Measurements from ENCODE around the gene MICALL2.

The MICALL2 gene

DNA sequence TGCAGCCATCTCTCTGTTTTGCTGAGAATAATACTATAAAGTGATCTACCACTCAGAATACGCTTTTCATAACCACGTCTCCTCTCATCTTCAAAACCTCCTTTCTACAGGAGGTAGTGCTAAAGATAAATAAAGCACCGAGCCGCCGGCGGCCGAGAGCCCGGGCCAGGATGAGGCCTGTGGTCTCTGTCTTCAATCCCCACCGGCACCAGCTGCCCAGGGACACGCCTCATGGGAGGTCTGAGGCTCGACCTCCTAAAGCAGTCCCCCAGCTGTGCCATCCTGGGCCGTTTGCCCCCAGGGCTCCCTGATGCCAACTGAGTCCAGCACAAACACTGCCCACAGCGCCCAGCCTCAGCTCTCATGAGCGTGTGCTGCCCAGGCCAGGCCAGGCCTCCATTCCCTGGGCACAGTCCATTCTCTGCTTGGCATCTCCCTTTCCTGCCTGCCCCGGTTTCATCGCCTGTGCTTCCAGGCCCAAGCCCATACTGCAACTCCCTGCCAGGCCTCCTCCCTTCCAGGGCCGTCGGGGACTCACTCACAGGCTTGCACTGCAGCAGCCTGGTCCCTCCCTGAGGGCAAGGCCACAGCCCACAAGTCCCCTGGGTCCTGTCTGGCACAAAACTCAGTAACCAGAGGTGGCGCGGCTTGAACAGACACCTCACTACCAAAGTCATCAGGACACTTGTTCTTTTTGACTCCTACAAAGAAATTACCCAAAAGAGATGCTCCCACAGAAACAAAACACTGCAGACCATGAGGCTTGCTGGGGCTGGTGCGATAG is 42.4 kb upstream of the MICALL2 start:
- no peak overlapping the region for H3K4me3 ChIP-seq (ENCODE audit: low read length)

DNA sequence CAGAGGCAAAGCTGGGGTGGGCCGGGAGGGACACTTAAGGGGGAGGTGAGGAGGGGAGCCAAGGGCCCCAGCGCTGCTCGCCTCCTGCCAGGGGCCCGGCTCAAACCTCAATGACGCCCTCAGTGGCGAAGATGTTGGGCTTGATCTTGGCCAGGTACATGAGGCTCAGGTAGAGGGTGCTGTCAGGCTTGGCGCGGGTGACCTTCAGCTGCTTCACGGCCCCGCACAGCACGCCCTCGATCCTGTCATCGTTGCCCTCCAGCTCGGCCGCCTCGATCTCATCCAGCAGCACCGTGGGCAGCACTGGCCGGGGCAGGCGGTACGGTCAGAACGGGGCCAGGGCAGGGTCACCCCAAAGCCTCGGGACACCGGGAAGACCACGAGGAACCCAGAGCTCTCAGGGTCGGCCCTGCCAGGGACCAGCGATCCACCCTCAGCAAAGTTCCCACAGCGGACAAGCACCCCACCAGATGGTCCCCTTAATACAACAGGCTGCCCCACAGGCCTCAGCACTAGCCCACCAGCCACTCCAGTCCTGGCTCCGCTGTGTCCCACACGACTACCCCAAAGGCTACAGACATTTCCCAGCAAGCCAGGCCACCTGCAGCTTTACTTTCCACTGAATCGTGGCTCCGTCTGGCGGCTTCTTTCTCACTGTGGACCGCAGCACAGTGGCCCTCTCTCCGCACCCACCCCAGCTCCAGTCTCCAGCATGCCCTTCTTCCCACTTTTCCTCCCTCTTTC is 41.0 kb upstream of the MICALL2 start:
- no peak for DNase-seq (ENCODE audit: low read depth)
- TF ChIP-seq, protein P1, sequence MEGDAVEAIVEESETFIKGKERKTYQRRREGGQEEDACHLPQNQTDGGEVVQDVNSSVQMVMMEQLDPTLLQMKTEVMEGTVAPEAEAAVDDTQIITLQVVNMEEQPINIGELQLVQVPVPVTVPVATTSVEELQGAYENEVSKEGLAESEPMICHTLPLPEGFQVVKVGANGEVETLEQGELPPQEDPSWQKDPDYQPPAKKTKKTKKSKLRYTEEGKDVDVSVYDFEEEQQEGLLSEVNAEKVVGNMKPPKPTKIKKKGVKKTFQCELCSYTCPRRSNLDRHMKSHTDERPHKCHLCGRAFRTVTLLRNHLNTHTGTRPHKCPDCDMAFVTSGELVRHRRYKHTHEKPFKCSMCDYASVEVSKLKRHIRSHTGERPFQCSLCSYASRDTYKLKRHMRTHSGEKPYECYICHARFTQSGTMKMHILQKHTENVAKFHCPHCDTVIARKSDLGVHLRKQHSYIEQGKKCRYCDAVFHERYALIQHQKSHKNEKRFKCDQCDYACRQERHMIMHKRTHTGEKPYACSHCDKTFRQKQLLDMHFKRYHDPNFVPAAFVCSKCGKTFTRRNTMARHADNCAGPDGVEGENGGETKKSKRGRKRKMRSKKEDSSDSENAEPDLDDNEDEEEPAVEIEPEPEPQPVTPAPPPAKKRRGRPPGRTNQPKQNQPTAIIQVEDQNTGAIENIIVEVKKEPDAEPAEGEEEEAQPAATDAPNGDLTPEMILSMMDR (conservative IDR thresholded peaks at IDR 0.05; ENCODE audit: low read depth, low read length) = no peak
- H3K4me3 ChIP-seq (ENCODE audit: low read length) = no peak overlapping the region

More for the DNA sequence above, 42.4 kb upstream of the MICALL2 start:
- TF ChIP-seq, protein P1 (conservative IDR thresholded peaks at IDR 0.05; ENCODE audit: low read depth, low read length) = no peak
- DNase-seq (ENCODE audit: low read depth) = no peak

DNA sequence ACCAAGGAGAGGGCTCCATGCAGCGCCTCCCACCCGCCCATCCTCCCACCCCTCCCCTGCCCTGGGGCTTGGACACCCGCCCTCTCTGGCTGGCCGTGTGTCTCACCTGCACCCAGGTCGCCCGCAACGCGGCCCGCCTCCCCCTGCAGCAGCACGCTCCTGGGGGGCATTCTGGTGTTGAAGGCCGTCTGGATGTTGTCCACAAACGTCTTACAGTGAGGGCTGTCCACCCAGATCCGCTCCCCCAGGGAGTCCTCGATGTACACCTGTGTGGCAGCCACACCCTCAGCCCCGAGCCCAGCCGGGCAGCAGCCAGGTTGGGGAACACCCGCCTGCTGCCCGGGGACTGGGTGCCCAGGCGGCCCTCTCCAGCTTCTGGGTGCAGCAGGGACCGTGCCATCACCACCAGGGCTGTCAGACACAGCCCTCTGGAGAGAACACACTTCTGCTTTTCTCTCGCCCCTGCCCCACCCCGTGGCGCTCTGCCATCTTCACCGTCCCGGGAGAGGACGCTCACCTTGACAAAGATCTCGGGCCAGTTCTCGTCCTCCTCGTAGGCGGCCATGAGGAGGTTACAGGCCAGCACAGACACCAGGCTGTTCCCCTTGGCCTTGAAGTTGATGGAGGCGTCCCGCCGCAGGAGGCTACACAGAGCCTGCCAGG is 40.2 kb upstream of the MICALL2 start:
- TF ChIP-seq, protein P1 (conservative IDR thresholded peaks at IDR 0.05; ENCODE audit: low read depth, low read length) = no peak
- no peak overlapping the region for H3K4me3 ChIP-seq (ENCODE audit: low read length)
- no peak for DNase-seq (ENCODE audit: low read depth)

DNA sequence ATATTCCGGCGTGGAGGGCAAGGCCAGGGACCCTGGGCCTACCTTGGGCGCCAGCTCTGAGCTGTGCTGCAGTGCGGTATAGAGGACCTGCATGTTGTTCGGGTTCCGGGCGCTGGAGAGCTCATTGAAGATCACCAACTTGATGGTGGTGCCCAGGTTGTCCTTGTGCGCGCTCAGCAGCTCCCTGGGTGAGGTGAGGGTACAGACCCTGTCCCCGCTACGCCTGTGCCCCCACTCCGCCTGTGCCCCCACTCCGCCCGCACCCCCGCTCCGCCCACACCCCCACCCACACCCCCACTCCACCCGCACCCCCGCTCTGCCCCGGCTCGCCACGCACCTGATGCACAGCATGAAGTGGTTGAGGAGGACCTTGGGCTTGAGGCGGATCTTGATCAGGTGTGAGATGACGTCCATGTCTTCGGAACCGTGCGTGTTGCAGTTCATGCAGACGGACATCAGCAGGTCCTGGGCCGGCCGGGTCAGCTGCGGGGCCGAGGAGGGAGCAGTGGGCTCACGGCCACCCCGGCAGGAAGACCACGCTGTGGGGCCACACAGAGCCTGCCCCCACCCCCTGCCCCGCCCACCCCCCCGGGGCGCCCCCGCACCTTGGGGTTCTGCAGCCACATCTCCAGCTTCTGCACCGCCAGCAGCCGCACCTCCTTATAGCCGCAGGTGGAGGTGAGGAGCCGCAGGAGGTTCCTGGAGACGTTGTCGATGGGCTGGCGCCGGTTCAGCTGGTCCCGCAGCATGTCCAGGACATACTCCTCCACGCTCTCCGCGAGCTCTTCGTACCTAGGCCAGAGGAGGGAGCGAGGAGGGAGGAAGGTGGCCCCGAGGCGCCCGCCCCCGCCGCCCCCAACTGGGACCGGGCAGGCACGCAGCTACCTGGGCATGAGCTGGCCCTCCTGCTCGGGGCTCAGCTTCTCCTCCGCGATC is 39.4 kb upstream of the MICALL2 start:
- TF ChIP-seq, protein P1 (conservative IDR thresholded peaks at IDR 0.05; ENCODE audit: low read depth, low read length) = no peak
- DNase-seq (ENCODE audit: low read depth) = no peak
- H3K4me3 ChIP-seq (ENCODE audit: low read length) = no peak overlapping the region

DNA sequence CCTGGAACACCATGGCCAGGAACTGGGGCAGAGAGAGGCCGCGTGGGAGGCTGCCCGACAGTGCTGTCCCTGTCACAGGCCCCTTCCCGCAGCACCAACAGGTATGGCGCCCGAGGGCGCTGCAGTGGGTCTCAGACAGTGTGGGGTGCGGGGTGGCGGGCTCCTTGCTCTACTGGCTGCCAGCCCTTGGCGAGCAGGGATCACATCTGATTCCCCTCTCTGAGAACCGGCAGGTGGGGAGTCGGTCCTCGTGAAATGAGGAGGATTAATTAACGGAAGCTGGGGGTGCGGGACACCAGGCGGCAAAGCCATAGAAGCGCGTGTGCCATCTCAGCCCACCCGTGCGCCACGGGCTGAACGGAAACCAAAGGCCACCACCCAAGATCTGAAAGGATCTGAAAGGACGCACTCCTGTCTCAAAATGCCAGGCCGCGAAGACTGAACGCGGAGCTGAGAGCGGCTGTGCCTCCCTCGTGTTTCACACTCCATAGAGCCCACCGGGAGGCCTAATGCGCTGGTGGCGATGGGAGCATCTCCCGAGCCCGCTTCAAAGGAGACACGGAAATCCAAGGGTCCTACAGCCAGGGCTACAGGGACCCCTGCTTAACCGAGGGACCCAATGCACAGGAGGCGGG is 38.1 kb upstream of the MICALL2 start:
- no peak for DNase-seq (ENCODE audit: low read depth)
- TF ChIP-seq, protein P1 (conservative IDR thresholded peaks at IDR 0.05; ENCODE audit: low read depth, low read length) = no peak
- H3K4me3 ChIP-seq (ENCODE audit: low read length) = no peak overlapping the region
